Measurements from ENCODE around the gene UAP1L1. TPM values are rescaled to one million over a fixed set of nuclear protein-coding genes. Genes with fewer than 3 reads are reported as not detected.

Gene UAP1L1
- total and polyA plus RNA-seq, 4 donors = 0.35 to 2.3 (median 1.7) TPM

GRCh38 chr9:137111788-137112563, 34.7 kb downstream of the UAP1L1 start:
- WGBS = 93% methylated on average over 35 of the region's 35 CpGs
- TF ChIP-seq SP1 (IDR thresholded peaks at IDR 0.05) (no peak), HNF4A (conservative IDR thresholded peaks at IDR 0.05) (no peak), ATF3 (IDR thresholded peaks at IDR 0.05) (no peak), MAX (IDR thresholded peaks at IDR 0.05) (no peak), FOXA2 (IDR thresholded peaks at IDR 0.05) (no peak), GABPA (IDR thresholded peaks at IDR 0.05 in 1 of 2, conservative IDR thresholded peaks at IDR 0.05 in 1 of 2) (no peak)
- H3K36me3 ChIP-seq (ENCODE audit: control insufficient read depth in 4 of 4, insufficient read depth in 3 of 4, low read depth in 1 of 4, low read length in 3 of 4) = peaks cover 3 to 16% (median 6%) of the 10 kb centered on the region in 4 donors

GRCh38 chr9:137112564-137113384, 35.5 kb downstream of the UAP1L1 start:
- peaks cover under 1 to 12% (median 6%) of the 10 kb centered on the region in 4 donors for H3K36me3 ChIP-seq (ENCODE audit: control insufficient read depth in 4 of 4, insufficient read depth in 3 of 4, low read depth in 1 of 4, low read length in 3 of 4)
- H3K9ac ChIP-seq (ENCODE audit: low read depth in 1 of 2, low read length in 2 of 2) = no peak overlapping the region
- no peak overlapping the region for H3K4me3 ChIP-seq (ENCODE audit: low read depth in 1 of 3, low read length in 3 of 3)
- TF ChIP-seq SP1 (IDR thresholded peaks at IDR 0.05) (no peak), HNF4G (IDR thresholded peaks at IDR 0.05) (no peak), EGR1 (IDR thresholded peaks at IDR 0.05; ENCODE audit: low read depth in 2 of 2) (no peak), JUND (IDR thresholded peaks at IDR 0.05) (no peak), FOXA2 (IDR thresholded peaks at IDR 0.05) (no peak), RXRA (IDR thresholded peaks at IDR 0.05) (no peak), HNF4A (conservative IDR thresholded peaks at IDR 0.05) (no peak), YY1 (IDR thresholded peaks at IDR 0.05) (no peak), TAF1 (conservative IDR thresholded peaks at IDR 0.05) (no peak), MAX (IDR thresholded peaks at IDR 0.05) (no peak), ATF3 (IDR thresholded peaks at IDR 0.05) (no peak), NR2F2 (IDR thresholded peaks at IDR 0.05) (no peak), RAD21 (IDR thresholded peaks at IDR 0.05) (no peak)
- no peak overlapping the region for H3K27ac ChIP-seq (ENCODE audit: low read depth in 1 of 2, low read length in 2 of 2)
- H3K4me1 ChIP-seq (ENCODE audit: control insufficient read depth in 4 of 4, insufficient read depth in 4 of 4, low read length in 3 of 4) = peaks cover 4 to 7% (median 5%) of the 10 kb centered on the region in 4 donors
- no peaks in the 10 kb centered on the region for H3K9me3 ChIP-seq (ENCODE audit: control insufficient read depth in 4 of 4, low read length in 3 of 4)
- H3K27me3 ChIP-seq (ENCODE audit: control insufficient read depth in 4 of 4, insufficient read depth in 4 of 4, low read length in 3 of 4) = no peaks in the 10 kb centered on the region
- WGBS = 97% methylated on average over 42 of the region's 42 CpGs
- no peak for DNase-seq (ENCODE audit: low spot score)

More at GRCh38 chr9:137111788-137112563, 34.7 kb downstream of the UAP1L1 start:
- H3K27me3 ChIP-seq (ENCODE audit: control insufficient read depth in 4 of 4, insufficient read depth in 4 of 4, low read length in 3 of 4) = no peaks in the 10 kb centered on the region
- no peak overlapping the region for H3K9ac ChIP-seq (ENCODE audit: low read depth in 1 of 2, low read length in 2 of 2)
- H3K27ac ChIP-seq (ENCODE audit: low read depth in 1 of 2, low read length in 2 of 2) = no peak overlapping the region
- no peak overlapping the region for H3K4me3 ChIP-seq (ENCODE audit: low read depth in 1 of 3, low read length in 3 of 3)
- no peaks in the 10 kb centered on the region for H3K9me3 ChIP-seq (ENCODE audit: control insufficient read depth in 4 of 4, low read length in 3 of 4)
- DNase-seq (ENCODE audit: low spot score) = no peak
- H3K4me1 ChIP-seq (ENCODE audit: control insufficient read depth in 4 of 4, insufficient read depth in 4 of 4, low read length in 3 of 4) = peaks cover 4 to 7% (median 5%) of the 10 kb centered on the region in 4 donors

Measured in liver (tissue), 9 donors.